H1 (cell line): ENCODE data around the gene SNAPIN. TPM values are rescaled to one million over a fixed set of nuclear protein-coding genes. Genes with fewer than 3 reads are reported as not detected.

Experiments
- CTCF ChIA-PET: fragments of 300-600 bp; sonication (Branson Sonifier 250); formaldehyde crosslinking; loops from one replicate; lab custom pipeline; 2021; ENCODE audit not compliant: partially characterized antibody; lab: Charles Lee
- POLR2A ChIA-PET: fragments of 300-600 bp; sonication (Branson Sonifier 250); formaldehyde crosslinking; loops from one replicate; lab custom pipeline; 2021; ENCODE audit warnings: inconsistent platforms; ENCODE audit not compliant: partially characterized antibody; lab: Charles Lee
- DNase-seq, 2 experiments: peaks; one replicate each; pipeline versions ENCODE4 v3.0.0 to v3.0.0-alpha.2; 2010 to 2022; ENCODE audit warnings: low spot score in 2 of 2, low read depth in 1 of 2, mixed read lengths in 1 of 2
- FAIRE-seq: peaks from 2 replicates; lab custom pipeline; 2011; peaks lifted over from hg19 to GRCh38; lab: Jason Lieb, UNC
- H2AFZ ChIP-seq: 2 replicates; pipeline ENCODE4 v1.8.1; 2012; ENCODE audit warnings: low read length, inconsistent platforms
- H2AK5ac ChIP-seq: 2 replicates; pipeline ENCODE4 v1.6.1; 2013; ENCODE audit warnings: low read depth, low read length
- H2BK120ac ChIP-seq: replicated peaks from 2 replicates; pipeline ENCODE3; 2013; ENCODE audit warnings: low read depth, low read length, inconsistent platforms
- H2BK12ac ChIP-seq: 2 replicates; pipeline ENCODE4 v1.6.1; 2013; ENCODE audit warnings: low read depth, low read length
- H2BK15ac ChIP-seq: 2 replicates; pipeline ENCODE4 v1.6.1; 2013; ENCODE audit warnings: low read length
- H2BK20ac ChIP-seq: 2 replicates; pipeline ENCODE4 v1.6.1; 2013; ENCODE audit warnings: low read length
- H2BK5ac ChIP-seq: 2 replicates; pipeline ENCODE4 v1.6.1; 2013; ENCODE audit warnings: low read depth, low read length
- H3K14ac ChIP-seq: 2 replicates; pipeline ENCODE4 v1.6.1; 2013; ENCODE audit warnings: inconsistent platforms; ENCODE audit not compliant: insufficient read length
- H3K18ac ChIP-seq: 2 replicates; pipeline ENCODE4 v1.6.1; 2013; ENCODE audit warnings: low read length; ENCODE audit errors: extremely low read depth
- H3K23ac ChIP-seq: 2 replicates; pipeline ENCODE4 v1.6.1; 2013; ENCODE audit warnings: inconsistent platforms; ENCODE audit not compliant: insufficient read length
- H3K23me2 ChIP-seq: 2 replicates; pipeline ENCODE4 v1.6.1; 2013; ENCODE audit warnings: low read depth, low read length
- H3K27ac ChIP-seq: 2 replicates; pipeline ENCODE4 v1.6.1; 2011; ENCODE audit warnings: low read depth, low read length, inconsistent platforms
- H3K27me3 ChIP-seq, 4 experiments: replicated peaks in 1 of 4; 1 replicate in 1 of 4; 2 replicates in 3 of 4; pipeline versions ENCODE4 v1.6.1 to v1.8.1; 2011 to 2013; ENCODE audit warnings: low read length in 3 of 4, mild to moderate bottlenecking in 3 of 4, inconsistent platforms in 2 of 4, mixed read lengths in 2 of 4, moderate library complexity in 1 of 4; ENCODE audit not compliant: control insufficient read depth in 3 of 4, insufficient read depth in 3 of 4; ENCODE audit errors: extremely low read depth in 1 of 4
- H3K36me3 ChIP-seq, 4 experiments: 2 replicates each; pipeline versions ENCODE4 v1.6.1 to v1.8.1; 2011 to 2013; ENCODE audit warnings: mild to moderate bottlenecking in 4 of 4, low read length in 3 of 4, moderate library complexity in 2 of 4, control low read depth in 1 of 4, inconsistent platforms in 1 of 4; ENCODE audit not compliant: insufficient read depth in 4 of 4, control insufficient read depth in 2 of 4
- H3K4ac ChIP-seq: replicated peaks from 2 replicates; pipeline ENCODE3; 2013; ENCODE audit warnings: low read length, low read depth, mixed read lengths, inconsistent platforms; ENCODE audit not compliant: insufficient read length
- H3K4me1 ChIP-seq, 4 experiments: replicated peaks in 1 of 4; 1 replicate in 1 of 4; 2 replicates in 3 of 4; pipeline versions ENCODE4 v1.6.1 to v1.8.1; 2011 to 2013; ENCODE audit warnings: low read length in 3 of 4, inconsistent platforms in 2 of 4, mixed read lengths in 1 of 4; ENCODE audit not compliant: insufficient read depth in 4 of 4, control insufficient read depth in 3 of 4
- H3K4me2 ChIP-seq, 2 experiments: 2 replicates each; pipeline versions ENCODE4 v1.6.1 to v1.8.1; 2011 to 2013; ENCODE audit warnings: low read depth in 2 of 2, low read length in 2 of 2, control low read depth in 1 of 2, inconsistent platforms in 1 of 2, mild to moderate bottlenecking in 1 of 2; ENCODE audit not compliant: insufficient read depth in 1 of 2
- H3K4me3 ChIP-seq, 4 experiments: fragments of 200-600, 300-600 bp in 1 of 4; sonication (generic), shearing (Covaris generic), sonication (Bioruptor Twin) in 1 of 4; 2 replicates each; pipeline versions ENCODE4 v1.5.1 to v1.8.1; 2011 to 2016; ENCODE audit warnings: low read length in 4 of 4, low read depth in 3 of 4, control low read depth in 2 of 4, inconsistent platforms in 2 of 4, mild to moderate bottlenecking in 2 of 4, mixed read lengths in 1 of 4, moderate library complexity in 1 of 4; ENCODE audit not compliant: insufficient read depth in 2 of 4; ENCODE audit errors: extremely low read depth in 1 of 4
- H3K56ac ChIP-seq: replicated peaks from 2 replicates; pipeline ENCODE3; 2013; ENCODE audit warnings: low read depth, mild to moderate bottlenecking, mixed read lengths, low read length, inconsistent platforms; ENCODE audit not compliant: insufficient read length
- H3K79me1 ChIP-seq: 2 replicates; pipeline ENCODE4 v1.6.1; 2013; ENCODE audit warnings: low read depth, low read length, control low read depth
- H3K79me2 ChIP-seq, 2 experiments: 2 replicates each; pipeline versions ENCODE4 v1.6.1 to v1.8.1; 2012 to 2013; ENCODE audit warnings: low read length in 2 of 2, mild to moderate bottlenecking in 2 of 2, inconsistent platforms in 1 of 2; ENCODE audit not compliant: insufficient read depth in 2 of 2, control insufficient read depth in 1 of 2
- H3K9ac ChIP-seq, 4 experiments: replicated peaks in 1 of 4; 1 replicate in 1 of 4; 2 replicates in 3 of 4; pipeline versions ENCODE4 v1.6.1 to v1.8.1; 2011 to 2013; ENCODE audit warnings: low read depth in 3 of 4, low read length in 3 of 4, control low read depth in 2 of 4, mild to moderate bottlenecking in 2 of 4, moderate library complexity in 2 of 4, inconsistent platforms in 1 of 4; ENCODE audit errors: extremely low read depth in 1 of 4
- H3K9me3 ChIP-seq, 2 experiments: 2 replicates each; pipeline versions ENCODE4 v1.6.1 to v1.8.1; 2012 to 2013; ENCODE audit warnings: mild to moderate bottlenecking in 2 of 2, moderate library complexity in 2 of 2, control low read depth in 1 of 2, inconsistent platforms in 1 of 2, low read depth in 1 of 2, low read length in 1 of 2, mixed read lengths in 1 of 2; ENCODE audit not compliant: insufficient read depth in 2 of 2
- H4K20me1 ChIP-seq, 2 experiments: replicated peaks in 1 of 2; 2 replicates each; pipeline versions ENCODE3 to v1.8.1; 2011 to 2013; ENCODE audit warnings: inconsistent platforms in 2 of 2, low read length in 2 of 2, mild to moderate bottlenecking in 1 of 2; ENCODE audit not compliant: insufficient read depth in 2 of 2, control insufficient read depth in 1 of 2
- H4K5ac ChIP-seq: 2 replicates; pipeline ENCODE4 v1.6.1; 2013; ENCODE audit warnings: low read length, low read depth, mixed read lengths, inconsistent platforms; ENCODE audit not compliant: insufficient read length
- H4K8ac ChIP-seq: 2 replicates; pipeline ENCODE4 v1.8.0; 2013; ENCODE audit warnings: mild to moderate bottlenecking, moderate library complexity, low read length, inconsistent platforms; ENCODE audit not compliant: insufficient read depth; ENCODE audit errors: extremely low read depth
- H4K91ac ChIP-seq: replicated peaks from 2 replicates; pipeline ENCODE3; 2013; ENCODE audit warnings: low read length, mixed read lengths, inconsistent platforms; ENCODE audit not compliant: insufficient read length
- CBX8 ChIP-seq: fragments of 300-800, 300-1000 bp; sonication (generic); IDR thresholded peaks from 2 replicates; pipeline ENCODE4 v1.7.1; 2016; ENCODE audit warnings: low read depth, low read length, borderline replicate concordance
- EP300 ChIP-seq, 2 experiments: IDR thresholded peaks; 1 replicate in 1 of 2; 2 replicates in 1 of 2; pipeline ENCODE4 v1.6.1; 2011 to 2012; ENCODE audit warnings: low read depth in 2 of 2, low read length in 2 of 2, mild to moderate bottlenecking in 2 of 2, borderline replicate concordance in 1 of 2, inconsistent platforms in 1 of 2, moderate library complexity in 1 of 2
- KDM4A ChIP-seq: IDR thresholded peaks from one replicate; pipeline ENCODE4 v1.7.1; 2012; ENCODE audit warnings: low read depth, mild to moderate bottlenecking, moderate library complexity, low read length, inconsistent platforms; ENCODE audit not compliant: severe bottlenecking
- RBBP5 ChIP-seq: IDR thresholded peaks from 2 replicates; pipeline ENCODE4 v1.7.1; 2012; ENCODE audit warnings: low read depth, mild to moderate bottlenecking, inconsistent platforms, low read length, moderate library complexity, borderline replicate concordance
- TAF1 ChIP-seq: IDR thresholded peaks from 2 replicates; pipeline ENCODE4 v1.6.1; 2011; ENCODE audit warnings: mild to moderate bottlenecking, low read depth, low read length
- TBP ChIP-seq: IDR thresholded peaks from 2 replicates; pipeline ENCODE4 v1.6.1; 2011; ENCODE audit warnings: low read depth, low read length, improper control_type of control experiment
- WGBS, 2 experiments: shearing (Covaris generic) in 1 of 2; methylation state at CpG; one replicate each; pipeline versions ENCODE4 v1.1.6 to v1.1.7; 2013 to 2015; ENCODE audit warnings: low lambda C conversion rate in 2 of 2, mixed read lengths in 2 of 2, inconsistent platforms in 1 of 2, low coverage in 1 of 2, missing lambda C conversion rate in 1 of 2; ENCODE audit not compliant: insufficient replicate concordance in 2 of 2, insufficient coverage in 1 of 2, insufficient read length in 1 of 2; ENCODE audit errors: extremely low coverage in 1 of 2, missing lambda C conversion rate in 1 of 2; 5-methylcytosine and 5-hydroxymethylcytosine counted together
- polyA plus RNA-seq, 7 experiments: library from polyadenylated mRNA; depleted of rRNA in 3 of 7; stranded (reverse) in 5 of 7; unstranded in 2 of 7; fragments of >200 nt in 5 of 7; fragments of 200-250 nt in 2 of 7; gene quantifications; 1 replicate in 5 of 7; 2 replicates in 1 of 7; 4 replicates in 1 of 7; pipeline versions ENCODE4 v1.2.1 to v1.2.3, GENCODE V29; 2011 to 2013; ENCODE audit warnings: missing spikeins in 2 of 7, mixed read lengths in 2 of 7
- total RNA-seq: library from RNA; stranded (reverse); fragmentation: NEBNext Ultra II Directional; extraction: Animal tissue kit (Norgen Biotek cat#: 25700); gene quantifications from 2 replicates; pipeline ENCODE4 v1.2.1, GENCODE V29; 2021

Gene SNAPIN
- total and polyA plus RNA-seq, 2 of the 8 experiments (the other 6 are each of a cell fraction or from before 2014, with no cell fraction given), result 25.7 to 31.1 TPM

- 96% methylated on average over 9 of the region's 9 CpGs; no CpG with 5 or more reads in 1 of the 2 experiments for WGBS, 2 experiments
- FAIRE-seq (peak; percentile 13), DNase-seq (no peak)
- TF ChIP-seq TAF1, result no peak
- TF ChIP-seq EP300 (IDR thresholded peaks at IDR 0.05; ENCODE audit: borderline replicate concordance in 1 of 2, low read depth in 2 of 2, low read length in 2 of 2), result no peak
- no peak for TF ChIP-seq RBBP5
- no peak for TF ChIP-seq TBP
- no peak for TF ChIP-seq CBX8
- no peak for TF ChIP-seq KDM4A
- Histone ChIP-seq H3K14ac (no peak overlapping the region), H3K9ac (no peak overlapping the region), H4K8ac (no peak overlapping the region), H3K36me3 (no peaks in the 10 kb centered on the region), H3K27me3 (no peaks in the 10 kb centered on the region), H2AFZ (no peak overlapping the region), H2BK120ac (no peak overlapping the region), H3K79me2 (no peaks in the 10 kb centered on the region), H2BK12ac (no peak overlapping the region), H3K79me1 (no peaks in the 10 kb centered on the region), H4K91ac (no peak overlapping the region), H3K23me2 (no peaks in the 10 kb centered on the region), H3K9me3 (no peaks in the 10 kb centered on the region), H3K4ac (no peak overlapping the region), H3K23ac (no peak overlapping the region), H3K4me2 (no peak overlapping the region), H3K4me1 (no peaks in the 10 kb centered on the region), H4K5ac (no peak overlapping the region), H4K20me1 (no peaks in the 10 kb centered on the region), H2AK5ac (no peak overlapping the region), H2BK5ac (no peak overlapping the region), H3K18ac (no peak overlapping the region), H2BK15ac (no peak overlapping the region), H2BK20ac (no peak overlapping the region), H3K27ac (no peak overlapping the region), H3K56ac (no peak overlapping the region), H3K4me3 (no peak overlapping the region)
- POLR2A ChIA-PET, result interaction anchor here (1.5 kb wide), 1 partner anchor 11 kb away, joined by 3 read pairs; no protein-coding TSS in a partner anchor
- CTCF ChIA-PET, result interaction anchor here (1.1 to 4.1 kb wide), 10 partner anchors 8 to 67 kb away, joined by 3 to 18 read pairs (median 4); partner anchors contain the start of gene NPR1
These were observed 47.0 kb downstream of the SNAPIN start for GRCh38 chr1:153705484-153705883.
